HFFc6 (cell line): ENCODE measurements around the gene RPS6KA3. TPM values are rescaled to one million over a fixed set of nuclear protein-coding genes. Genes with fewer than 3 reads are reported as not detected.
A peak's percentile ranks its signal among the peaks of the same experiment; 100 is the strongest.
"Not testable (repeated sequence)": the region's sequence is repeated elsewhere in the genome, so short reads cannot be mapped to it uniquely, and the experiment has no call there.

Experiments
- DNase-seq: peaks from one replicate; pipeline ENCODE4 v3.0.0-alpha.2; 2018
- H3K27ac Mint-ChIP-seq: 2 replicates; pipeline ENCODE4 v1.8.0; 2020; ENCODE audit warnings: mild to moderate bottlenecking, mixed read lengths
- H3K27me3 Mint-ChIP-seq: 2 replicates; pipeline ENCODE4 v1.8.0; 2021; ENCODE audit warnings: mild to moderate bottlenecking, moderate library complexity, mixed read lengths; ENCODE audit not compliant: insufficient read depth
- H3K36me3 Mint-ChIP-seq: 2 replicates; pipeline ENCODE4 v1.8.0; 2021; ENCODE audit warnings: low read depth, mixed read lengths
- H3K4me1 Mint-ChIP-seq: 2 replicates; pipeline ENCODE4 v1.8.0; 2020; ENCODE audit warnings: low read depth, mixed read lengths
- H3K4me3 Mint-ChIP-seq: 2 replicates; pipeline ENCODE4 v1.8.0; 2020; ENCODE audit warnings: mild to moderate bottlenecking, moderate library complexity, mixed read lengths
- H3K9me3 Mint-ChIP-seq: 2 replicates; pipeline ENCODE4 v1.8.0; 2020; ENCODE audit warnings: mild to moderate bottlenecking, mixed read lengths
- total RNA-seq, 6 experiments: library from RNA; stranded (reverse); fragmentation: NEBNext Ultra II Directional; extraction: Animal tissue kit (Norgen Biotek cat#: 25700); gene quantifications; 2 replicates in 1 of 6; 3 replicates in 5 of 6; pipeline ENCODE4 v1.2.3, GENCODE V29; 2021
- TF ChIP-seq, protein P1 (sequence below): fragments of 200-600 bp; sonication (generic); IDR thresholded peaks from 2 replicates; pipeline ENCODE4 v1.5.0; 2021; ENCODE audit warnings: antibody characterized with exemption, mild to moderate bottlenecking

Gene RPS6KA3
- total RNA-seq, 6 experiments from 2014 or later, result 21.5 to 28.3 (median 24.7) TPM

DNA sequence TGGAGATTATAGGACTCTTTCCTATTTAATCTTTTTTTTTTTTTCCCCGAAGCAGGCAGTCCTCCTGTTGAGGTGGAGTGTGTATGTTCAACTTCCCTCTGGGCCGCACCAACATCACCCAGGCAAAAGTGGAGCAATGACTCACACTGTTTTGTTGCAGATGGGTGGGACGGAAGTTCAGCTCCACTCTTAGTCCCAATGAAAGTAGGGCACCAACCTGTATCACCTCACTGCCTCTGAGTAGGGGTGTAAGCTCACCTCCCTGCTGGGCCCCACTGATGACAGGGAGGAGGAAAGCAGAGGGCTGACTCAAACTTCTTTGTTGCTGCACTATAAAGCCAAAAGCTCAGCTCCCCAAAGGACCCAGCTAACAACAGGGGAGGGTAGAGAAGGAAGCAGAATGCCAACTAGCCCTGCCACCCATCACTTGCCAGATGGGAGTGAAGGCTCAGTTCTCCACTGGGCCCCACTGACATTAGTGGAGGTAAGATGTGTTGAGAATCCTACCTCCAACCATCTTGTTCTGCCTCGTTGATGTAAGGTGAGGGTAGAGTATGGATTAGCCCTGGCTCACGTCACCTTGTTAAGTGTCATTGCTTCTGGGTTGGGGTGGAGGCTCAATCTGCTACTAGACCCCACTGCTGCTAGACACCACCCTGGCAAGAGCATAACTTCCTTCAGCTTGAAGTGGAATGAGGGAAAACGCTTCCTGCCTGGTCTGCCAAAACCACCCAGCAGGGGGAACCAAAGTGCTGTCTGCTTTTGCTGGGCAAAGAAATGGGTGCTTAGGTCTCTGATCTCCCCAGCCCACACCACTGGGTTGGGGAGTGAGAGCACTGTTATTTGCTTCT is 14.1 kb downstream of the RPS6KA3 start:
- no peak overlapping the region for H3K4me3 Mint-ChIP-seq
- H3K27ac Mint-ChIP-seq, result 0 out of 2 replicates have a peak overlapping the region, but pooled peaks have one; percentile 53

DNA sequence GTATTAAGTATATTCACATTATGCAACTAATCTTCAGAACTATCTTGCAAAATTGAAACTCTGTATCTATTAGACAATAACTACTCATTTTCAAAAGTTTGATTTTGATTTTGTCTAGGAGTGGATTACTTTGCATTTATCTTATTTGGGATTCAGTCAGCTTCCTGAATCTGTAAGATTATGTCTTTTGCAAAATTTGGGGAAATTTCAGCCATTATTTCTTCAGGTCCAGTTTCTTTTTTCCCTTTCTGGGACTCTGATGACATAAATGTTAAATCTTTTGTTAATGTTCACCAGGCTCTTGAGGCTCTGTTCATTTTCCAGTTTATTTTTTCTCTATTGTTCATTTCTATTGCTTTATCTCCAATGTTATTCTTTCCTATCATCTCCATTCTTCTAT is 15.0 kb downstream of the RPS6KA3 start:
- DNase-seq, result no peak
- Mint-ChIP-seq H3K27ac (no peak overlapping the region), H3K4me3 (no peak overlapping the region), H3K27me3 (no peaks in the 10 kb centered on the region; the same call in 1 of the 2 replicates), H3K36me3 (no peaks in the 10 kb centered on the region), H3K9me3 (no peaks in the 10 kb centered on the region), H3K4me1 (peaks cover 27% of the 10 kb centered on the region)
- TF ChIP-seq, protein P1, sequence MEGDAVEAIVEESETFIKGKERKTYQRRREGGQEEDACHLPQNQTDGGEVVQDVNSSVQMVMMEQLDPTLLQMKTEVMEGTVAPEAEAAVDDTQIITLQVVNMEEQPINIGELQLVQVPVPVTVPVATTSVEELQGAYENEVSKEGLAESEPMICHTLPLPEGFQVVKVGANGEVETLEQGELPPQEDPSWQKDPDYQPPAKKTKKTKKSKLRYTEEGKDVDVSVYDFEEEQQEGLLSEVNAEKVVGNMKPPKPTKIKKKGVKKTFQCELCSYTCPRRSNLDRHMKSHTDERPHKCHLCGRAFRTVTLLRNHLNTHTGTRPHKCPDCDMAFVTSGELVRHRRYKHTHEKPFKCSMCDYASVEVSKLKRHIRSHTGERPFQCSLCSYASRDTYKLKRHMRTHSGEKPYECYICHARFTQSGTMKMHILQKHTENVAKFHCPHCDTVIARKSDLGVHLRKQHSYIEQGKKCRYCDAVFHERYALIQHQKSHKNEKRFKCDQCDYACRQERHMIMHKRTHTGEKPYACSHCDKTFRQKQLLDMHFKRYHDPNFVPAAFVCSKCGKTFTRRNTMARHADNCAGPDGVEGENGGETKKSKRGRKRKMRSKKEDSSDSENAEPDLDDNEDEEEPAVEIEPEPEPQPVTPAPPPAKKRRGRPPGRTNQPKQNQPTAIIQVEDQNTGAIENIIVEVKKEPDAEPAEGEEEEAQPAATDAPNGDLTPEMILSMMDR, result no peak

More for the DNA sequence above, 14.1 kb downstream of the RPS6KA3 start:
- no peaks in the 10 kb centered on the region for H3K9me3 Mint-ChIP-seq
- no peak for DNase-seq
- TF ChIP-seq, protein P1, result peak; percentile 80
- H3K36me3 Mint-ChIP-seq, result no peaks in the 10 kb centered on the region
- no peaks in the 10 kb centered on the region; the same call in 1 of the 2 replicates for H3K27me3 Mint-ChIP-seq
- peaks cover 27% of the 10 kb centered on the region for H3K4me1 Mint-ChIP-seq

DNA sequence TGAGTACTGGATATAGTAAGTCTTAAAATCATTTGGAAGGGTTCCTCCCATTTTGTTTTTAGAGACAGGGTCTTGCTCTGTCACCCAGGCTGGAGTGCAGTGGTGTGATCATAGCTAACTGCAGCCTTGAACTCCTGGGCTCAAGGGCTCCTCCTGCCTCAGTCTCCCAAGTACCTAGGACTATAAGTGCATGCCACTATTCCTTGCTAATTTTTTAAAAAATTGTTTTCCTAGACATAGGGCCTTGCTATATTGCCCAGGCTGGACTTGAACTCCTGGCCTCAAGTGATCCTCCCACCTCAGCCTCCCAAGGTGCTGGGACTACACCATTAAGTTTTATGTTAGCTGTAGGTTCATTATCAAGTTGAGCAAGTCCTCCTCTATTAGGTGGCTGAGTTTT is 16.6 kb downstream of the RPS6KA3 start:
- peaks cover 30% of the 10 kb centered on the region for H3K4me1 Mint-ChIP-seq
- H3K27ac Mint-ChIP-seq, H3K9me3 Mint-ChIP-seq, H3K27me3 Mint-ChIP-seq, H3K36me3 Mint-ChIP-seq, H3K4me3 Mint-ChIP-seq, DNase-seq: not testable (repeated sequence)

DNA sequence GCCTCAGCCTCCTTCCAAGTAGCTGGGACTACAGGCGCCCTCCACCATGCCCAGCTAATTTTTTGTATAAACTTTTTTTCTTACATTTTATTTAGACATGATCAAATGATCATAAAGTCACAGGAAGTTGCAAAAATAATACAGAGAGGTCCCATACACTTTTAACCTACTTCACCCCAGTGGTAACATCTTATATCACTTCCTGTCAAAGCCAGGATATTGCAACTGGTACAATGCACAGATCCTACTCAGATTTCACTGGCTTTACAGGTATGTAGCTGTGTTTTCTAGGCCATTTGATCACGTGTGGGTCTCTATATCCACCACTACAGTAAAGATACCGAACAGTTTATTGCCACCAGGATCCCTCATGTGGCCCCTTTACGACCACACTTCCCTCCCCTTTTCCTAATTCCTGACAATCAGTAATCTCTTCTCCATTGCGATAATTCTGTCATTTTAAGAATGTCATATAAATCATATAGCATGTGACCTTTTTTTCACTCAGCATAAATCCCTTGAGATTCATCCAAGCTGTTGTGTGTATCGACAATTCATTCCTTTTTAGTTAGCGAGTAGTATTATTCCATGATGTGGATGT is 18.0 kb downstream of the RPS6KA3 start:
- DNase-seq, result no peak
- Mint-ChIP-seq H3K27ac (no peak overlapping the region), H3K4me1 (peaks cover 26% of the 10 kb centered on the region), H3K4me3 (no peak overlapping the region), H3K36me3 (no peaks in the 10 kb centered on the region), H3K9me3 (no peaks in the 10 kb centered on the region), H3K27me3 (no peaks in the 10 kb centered on the region)
- TF ChIP-seq, protein P1, result no peak

DNA sequence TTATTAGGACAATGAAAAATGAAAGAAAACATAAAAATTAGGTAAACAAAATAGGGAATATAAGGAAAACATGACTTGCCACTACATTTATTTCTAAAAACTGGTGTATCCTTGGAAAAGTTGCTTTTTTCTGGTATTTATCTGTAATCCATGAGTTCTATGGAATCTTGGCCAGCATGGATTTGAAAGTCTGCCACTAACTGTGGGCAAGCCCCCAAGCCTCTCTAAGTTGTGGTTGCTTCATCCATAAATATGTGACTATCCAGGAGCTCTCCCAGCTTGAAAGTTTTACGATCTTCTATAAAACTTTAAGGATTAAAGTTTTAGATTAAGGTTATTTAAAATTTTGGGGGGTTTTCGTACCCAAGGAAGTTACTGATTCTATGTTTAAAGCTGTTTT is 21.8 kb downstream of the RPS6KA3 start:
- H3K4me1 Mint-ChIP-seq, result peaks cover 9% of the 10 kb centered on the region
- TF ChIP-seq, protein P1, result no peak
- no peak overlapping the region for H3K27ac Mint-ChIP-seq
- peaks cover 5% of the 10 kb centered on the region for H3K36me3 Mint-ChIP-seq
- no peaks in the 10 kb centered on the region for H3K27me3 Mint-ChIP-seq
- DNase-seq, result no peak
- no peaks in the 10 kb centered on the region for H3K9me3 Mint-ChIP-seq
- no peak overlapping the region for H3K4me3 Mint-ChIP-seq

DNA sequence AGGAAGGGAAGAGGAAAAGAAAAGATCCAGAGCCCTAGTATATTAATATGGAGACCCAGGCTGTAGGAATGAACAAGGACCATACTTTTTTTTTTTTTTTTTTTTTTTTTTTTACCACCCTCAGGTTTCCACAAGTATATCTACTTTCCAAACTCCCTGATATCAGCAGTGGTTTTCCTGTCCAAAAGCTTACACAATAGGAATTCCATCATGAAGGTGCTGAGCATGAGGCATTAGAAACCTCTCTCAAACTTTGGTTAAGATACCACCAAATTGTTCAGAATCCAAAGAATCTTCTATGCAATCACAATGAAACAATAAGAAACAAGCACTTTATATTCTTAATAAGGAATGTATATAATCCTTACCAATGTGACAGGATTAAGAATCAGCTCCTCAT is 26.5 kb downstream of the RPS6KA3 start:
- TF ChIP-seq, protein P1, result no peak
- no peaks in the 10 kb centered on the region for H3K9me3 Mint-ChIP-seq
- no peaks in the 10 kb centered on the region for H3K27me3 Mint-ChIP-seq
- no peak overlapping the region for H3K27ac Mint-ChIP-seq
- H3K4me3 Mint-ChIP-seq, result no peak overlapping the region
- H3K36me3 Mint-ChIP-seq, result peaks cover 5% of the 10 kb centered on the region
- peaks cover 21% of the 10 kb centered on the region for H3K4me1 Mint-ChIP-seq
- DNase-seq, result no peak
